BJ (cell line): ENCODE measurements around the gene RGS5. TPM values are rescaled to one million over a fixed set of nuclear protein-coding genes. Genes with fewer than 3 reads are reported as not detected.

ENCODE experiments used
- CTCF ChIA-PET: fragments of 350-600 bp; formaldehyde crosslinking; extraction: SDS; loops from one replicate; lab custom pipeline; 2021; ENCODE audit warnings: antibody characterized with exemption, inconsistent platforms; lab: Yijun Ruan, JAX
- POLR2A ChIA-PET: fragments of 300-600 bp; sonication (Branson Sonifier 250); formaldehyde crosslinking; extraction: SDS; loops from one replicate; lab custom pipeline; 2021; ENCODE audit warnings: antibody characterized with exemption; lab: Charles Lee
- DNase-seq: peaks from one replicate; pipeline ENCODE4 v3.0.0-alpha.2; 2011; ENCODE audit warnings: low read depth
- H3K27me3 ChIP-seq: 2 replicates; pipeline ENCODE4 v1.6.0; 2011; ENCODE audit warnings: low read length; ENCODE audit not compliant: control insufficient read depth, insufficient read depth
- H3K36me3 ChIP-seq: 2 replicates; pipeline ENCODE4 v1.5.1; 2011; ENCODE audit warnings: low read length; ENCODE audit not compliant: control insufficient read depth, insufficient read depth
- H3K4me3 ChIP-seq: 2 replicates; pipeline ENCODE4 v1.5.1; 2011; ENCODE audit warnings: low read depth, mild to moderate bottlenecking, control low read depth, low read length
- polyA plus RNA-seq: library from polyadenylated mRNA; depleted of rRNA; stranded (reverse); fragments of >200 nt; gene quantifications from 2 replicates; pipeline ENCODE4 v1.2.3, GENCODE V29; 2011
- TF ChIP-seq, protein P1 (sequence below): IDR thresholded peaks from 2 replicates; pipeline ENCODE4 v1.5.1; 2011; ENCODE audit warnings: low read depth, mild to moderate bottlenecking, control low read depth, inconsistent platforms, low read length, moderate library complexity; ENCODE audit not compliant: insufficient read depth

Gene RGS5
- polyA plus RNA-seq, 1 experiment: 8.5 TPM

DNA sequence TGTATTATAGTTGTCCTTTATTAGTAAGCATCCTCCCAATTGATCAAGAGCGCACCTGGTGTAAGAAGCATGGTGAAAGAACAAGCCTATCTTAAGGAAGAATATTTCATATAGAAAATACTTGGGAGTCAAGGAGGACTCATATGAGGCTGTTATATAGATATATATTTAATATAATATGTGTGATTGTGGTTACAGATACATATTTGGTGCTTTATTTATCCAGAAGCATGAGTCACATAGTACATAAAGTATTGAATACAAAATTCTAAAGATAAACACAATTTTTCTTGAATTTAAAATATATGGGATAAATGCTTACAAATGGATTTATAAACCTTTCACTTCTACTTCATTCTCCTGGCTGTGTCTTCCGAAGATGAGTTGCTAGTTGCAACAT is 60.6 kb downstream of the RGS5 start:
- CTCF ChIA-PET: no interaction called here
- no peaks in the 10 kb centered on the region for H3K27me3 ChIP-seq
- DNase-seq: no peak
- TF ChIP-seq, protein P1, sequence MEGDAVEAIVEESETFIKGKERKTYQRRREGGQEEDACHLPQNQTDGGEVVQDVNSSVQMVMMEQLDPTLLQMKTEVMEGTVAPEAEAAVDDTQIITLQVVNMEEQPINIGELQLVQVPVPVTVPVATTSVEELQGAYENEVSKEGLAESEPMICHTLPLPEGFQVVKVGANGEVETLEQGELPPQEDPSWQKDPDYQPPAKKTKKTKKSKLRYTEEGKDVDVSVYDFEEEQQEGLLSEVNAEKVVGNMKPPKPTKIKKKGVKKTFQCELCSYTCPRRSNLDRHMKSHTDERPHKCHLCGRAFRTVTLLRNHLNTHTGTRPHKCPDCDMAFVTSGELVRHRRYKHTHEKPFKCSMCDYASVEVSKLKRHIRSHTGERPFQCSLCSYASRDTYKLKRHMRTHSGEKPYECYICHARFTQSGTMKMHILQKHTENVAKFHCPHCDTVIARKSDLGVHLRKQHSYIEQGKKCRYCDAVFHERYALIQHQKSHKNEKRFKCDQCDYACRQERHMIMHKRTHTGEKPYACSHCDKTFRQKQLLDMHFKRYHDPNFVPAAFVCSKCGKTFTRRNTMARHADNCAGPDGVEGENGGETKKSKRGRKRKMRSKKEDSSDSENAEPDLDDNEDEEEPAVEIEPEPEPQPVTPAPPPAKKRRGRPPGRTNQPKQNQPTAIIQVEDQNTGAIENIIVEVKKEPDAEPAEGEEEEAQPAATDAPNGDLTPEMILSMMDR: no peak
- H3K36me3 ChIP-seq: no peaks in the 10 kb centered on the region
- POLR2A ChIA-PET: no interaction called here
- no peak overlapping the region for H3K4me3 ChIP-seq

DNA sequence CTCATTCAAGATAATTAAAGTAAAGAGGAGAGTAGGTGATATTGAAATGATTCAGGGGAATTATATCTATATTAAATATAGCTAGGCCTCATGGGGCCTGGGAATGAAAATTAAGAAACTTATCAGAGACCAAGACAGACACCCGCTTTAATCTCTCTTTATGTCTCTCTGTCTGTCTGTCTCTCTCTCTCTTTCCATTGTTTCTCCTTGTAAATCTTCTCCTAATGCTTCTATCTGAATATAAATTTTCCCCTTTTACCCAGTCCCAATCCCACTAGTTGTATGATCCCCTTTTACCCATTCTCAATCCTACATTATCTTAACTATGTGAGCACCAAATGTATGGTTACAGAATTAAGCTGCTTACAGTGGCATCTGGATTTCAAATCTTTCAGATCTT is 61.2 kb downstream of the RGS5 start:
- H3K36me3 ChIP-seq: no peaks in the 10 kb centered on the region

GRCh38 chr1:163137556-163138265 is 65.0 kb downstream of the RGS5 start:
- TF ChIP-seq, protein P1: no peak
- no peaks in the 10 kb centered on the region for H3K36me3 ChIP-seq
- no peak overlapping the region for H3K4me3 ChIP-seq
- no peaks in the 10 kb centered on the region for H3K27me3 ChIP-seq
- ChIA-PET POLR2A (no interaction called here), CTCF (interaction anchor here (1.0 kb wide), 1 partner anchor 17 kb away, joined by 3 read pairs; no protein-coding TSS in a partner anchor)
- DNase-seq: no peak

More for the DNA sequence above, 61.2 kb downstream of the RGS5 start:
- POLR2A ChIA-PET: no interaction called here
- CTCF ChIA-PET: no interaction called here
- Histone ChIP-seq H3K4me3 (no peak overlapping the region), H3K27me3 (no peaks in the 10 kb centered on the region)
- TF ChIP-seq, protein P1: no peak
- no peak for DNase-seq

- POLR2A ChIA-PET: no interaction called here
- CTCF ChIA-PET: interaction anchor here (0.6 to 1.2 kb wide), 2 partner anchors 21 to 81 kb away, joined by 3 read pairs; no protein-coding TSS in a partner anchor
- DNase-seq: no peak
- Histone ChIP-seq H3K36me3 (no peaks in the 10 kb centered on the region), H3K27me3 (no peaks in the 10 kb centered on the region), H3K4me3 (no peak overlapping the region)
- TF ChIP-seq, protein P1: no peak
Observed at GRCh38 chr1:163131981-163132380, 70.7 kb downstream of the RGS5 start.

DNA sequence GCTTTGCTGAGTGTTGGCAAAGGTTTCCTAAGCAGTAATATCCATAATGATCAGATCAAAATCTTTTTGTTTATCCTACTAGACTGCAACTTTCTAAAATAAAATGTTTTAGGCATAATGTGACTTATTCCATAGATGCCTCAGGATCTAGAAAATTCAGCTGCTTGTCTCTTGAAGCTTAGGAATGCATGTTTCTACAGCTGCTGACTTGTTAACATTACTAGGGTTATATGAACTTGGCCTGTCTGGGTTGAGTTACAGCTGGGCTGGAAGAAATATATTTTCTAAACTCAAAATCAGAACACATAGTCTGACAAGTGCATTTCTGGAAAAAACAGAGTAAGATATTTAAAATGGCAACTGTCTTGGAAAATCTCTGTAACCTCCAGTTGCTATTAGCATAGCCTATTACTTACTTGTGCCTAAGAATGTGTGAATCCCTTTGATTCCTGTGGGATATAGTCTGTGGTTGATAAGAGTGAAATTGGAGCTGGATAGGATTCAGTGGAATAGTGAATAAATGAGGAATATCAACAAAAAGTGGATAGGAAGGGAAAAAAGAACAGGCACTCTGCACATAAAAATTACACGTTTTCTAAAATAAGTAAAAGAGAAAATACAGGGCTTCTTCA is 72.4 kb downstream of the RGS5 start:
- CTCF ChIA-PET: interaction anchor here (1.2 kb wide), 1 partner anchor 19 kb away, joined by 3 read pairs; no protein-coding TSS in a partner anchor
- Histone ChIP-seq H3K36me3 (no peaks in the 10 kb centered on the region), H3K4me3 (no peak overlapping the region), H3K27me3 (no peaks in the 10 kb centered on the region)
- TF ChIP-seq, protein P1: no peak
- POLR2A ChIA-PET: no interaction called here
- DNase-seq: no peak
